Breast epithelium (tissue), 4 donors: ENCODE data around the gene F2. TPM values are rescaled to one million over a fixed set of nuclear protein-coding genes. Genes with fewer than 3 reads are reported as not detected.

ENCODE experiments used
- DNase-seq, 2 donors: peaks; one replicate each; pipeline ENCODE4 v3.0.0-alpha.2; 2019; ENCODE audit warnings: low spot score in 2 of 2
- H3K27ac ChIP-seq, 2 donors: fragments of 200-600 bp; sonication (generic) in 1 of 2; one replicate each; pipeline ENCODE4 v1.5.1; 2016 to 2019; ENCODE audit warnings: mild to moderate bottlenecking in 1 of 2
- H3K27me3 ChIP-seq, 2 donors: fragments of 200-600 bp; sonication (generic) in 1 of 2; one replicate each; pipeline versions ENCODE4 v1.5.1 to v1.6.0; 2017 to 2019; ENCODE audit warnings: control low read depth in 1 of 2, mild to moderate bottlenecking in 1 of 2
- H3K36me3 ChIP-seq: fragments of 200-600 bp; one replicate; pipeline ENCODE4 v1.5.1; 2019
- H3K4me1 ChIP-seq, 2 donors: fragments of 200-600 bp; sonication (generic); one replicate each; pipeline ENCODE4 v1.5.1; 2016 to 2019; ENCODE audit warnings: control low read depth in 1 of 2
- H3K4me3 ChIP-seq, 3 donors: fragments of 200-600 bp; sonication (generic); 1 replicate in 2 of 3; 2 replicates in 1 of 3; pipeline ENCODE4 v1.5.1; 2016 to 2019; ENCODE audit warnings: mild to moderate bottlenecking in 3 of 3, moderate library complexity in 2 of 3
- H3K9me3 ChIP-seq, 2 donors: fragments of 200-600 bp; sonication (generic) in 1 of 2; one replicate each; pipeline ENCODE4 v1.5.1; 2016 to 2019; ENCODE audit warnings: control low read depth in 1 of 2
- POLR2A ChIP-seq: fragments of 450-650 bp; IDR thresholded peaks from one replicate; pipeline ENCODE4 v1.6.1; 2016; ENCODE audit warnings: antibody characterized with exemption, mild to moderate bottlenecking, moderate library complexity
- POLR2AphosphoS5 ChIP-seq, 3 donors: sonication (generic); formaldehyde crosslinking; IDR thresholded peaks; one replicate each; pipeline ENCODE4 v1.6.1; 2017; ENCODE audit warnings: antibody characterized with exemption in 3 of 3
- intact Hi-C: fragments of 100-400 bp; cut with DNase I; formaldehyde crosslinking; loops from one replicate; pipeline ENCODE4 v1.15.1; 2023; ENCODE audit warnings: low total_unique reads
- total RNA-seq, 3 donors: library from RNA; depleted of rRNA; stranded (reverse); fragments of >200 nt; gene quantifications; one replicate each; pipeline ENCODE4 v1.1.0, GENCODE V29; 2016
- TF ChIP-seq, protein P1 (sequence below), 3 donors: fragments of 450-650 bp; IDR thresholded peaks; one replicate each; pipeline ENCODE4 v1.5.1; 2016 to 2017; ENCODE audit warnings: antibody characterized with exemption in 3 of 3, mild to moderate bottlenecking in 3 of 3, moderate library complexity in 3 of 3

The F2 gene
- total RNA-seq, 3 donors from 2014 or later, result not detected

DNA sequence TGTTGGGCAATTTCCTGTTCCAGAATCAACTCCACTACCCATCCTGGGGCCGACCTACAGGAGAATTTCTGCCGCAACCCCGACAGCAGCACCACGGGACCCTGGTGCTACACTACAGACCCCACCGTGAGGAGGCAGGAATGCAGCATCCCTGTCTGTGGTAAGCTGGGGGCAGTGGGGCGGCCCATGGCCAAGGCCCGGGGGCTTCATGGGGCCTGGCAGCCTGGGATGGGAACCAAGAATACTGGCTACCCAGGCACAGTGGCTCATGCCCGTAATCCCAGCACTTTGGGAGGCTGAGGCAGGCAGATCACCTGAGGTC is 4.3 kb downstream of the F2 start:
- H3K4me3 ChIP-seq, result no peak overlapping the region
- no peaks in the 10 kb centered on the region for H3K27me3 ChIP-seq
- no peaks in the 10 kb centered on the region for H3K4me1 ChIP-seq
- H3K9me3 ChIP-seq, result no peaks in the 10 kb centered on the region
- intact Hi-C loops, result no loop called here
- peak overlapping the region in 1 of 2 donors; percentile 78 for H3K27ac ChIP-seq
- TF ChIP-seq, protein P1, sequence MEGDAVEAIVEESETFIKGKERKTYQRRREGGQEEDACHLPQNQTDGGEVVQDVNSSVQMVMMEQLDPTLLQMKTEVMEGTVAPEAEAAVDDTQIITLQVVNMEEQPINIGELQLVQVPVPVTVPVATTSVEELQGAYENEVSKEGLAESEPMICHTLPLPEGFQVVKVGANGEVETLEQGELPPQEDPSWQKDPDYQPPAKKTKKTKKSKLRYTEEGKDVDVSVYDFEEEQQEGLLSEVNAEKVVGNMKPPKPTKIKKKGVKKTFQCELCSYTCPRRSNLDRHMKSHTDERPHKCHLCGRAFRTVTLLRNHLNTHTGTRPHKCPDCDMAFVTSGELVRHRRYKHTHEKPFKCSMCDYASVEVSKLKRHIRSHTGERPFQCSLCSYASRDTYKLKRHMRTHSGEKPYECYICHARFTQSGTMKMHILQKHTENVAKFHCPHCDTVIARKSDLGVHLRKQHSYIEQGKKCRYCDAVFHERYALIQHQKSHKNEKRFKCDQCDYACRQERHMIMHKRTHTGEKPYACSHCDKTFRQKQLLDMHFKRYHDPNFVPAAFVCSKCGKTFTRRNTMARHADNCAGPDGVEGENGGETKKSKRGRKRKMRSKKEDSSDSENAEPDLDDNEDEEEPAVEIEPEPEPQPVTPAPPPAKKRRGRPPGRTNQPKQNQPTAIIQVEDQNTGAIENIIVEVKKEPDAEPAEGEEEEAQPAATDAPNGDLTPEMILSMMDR (IDR thresholded peaks at IDR 0.05), result no peak
- TF ChIP-seq POLR2AphosphoS5 (IDR thresholded peaks at IDR 0.05), result no peak
- TF ChIP-seq POLR2A, result no peak
- no peak for DNase-seq
- H3K36me3 ChIP-seq, result no peaks in the 10 kb centered on the region

DNA sequence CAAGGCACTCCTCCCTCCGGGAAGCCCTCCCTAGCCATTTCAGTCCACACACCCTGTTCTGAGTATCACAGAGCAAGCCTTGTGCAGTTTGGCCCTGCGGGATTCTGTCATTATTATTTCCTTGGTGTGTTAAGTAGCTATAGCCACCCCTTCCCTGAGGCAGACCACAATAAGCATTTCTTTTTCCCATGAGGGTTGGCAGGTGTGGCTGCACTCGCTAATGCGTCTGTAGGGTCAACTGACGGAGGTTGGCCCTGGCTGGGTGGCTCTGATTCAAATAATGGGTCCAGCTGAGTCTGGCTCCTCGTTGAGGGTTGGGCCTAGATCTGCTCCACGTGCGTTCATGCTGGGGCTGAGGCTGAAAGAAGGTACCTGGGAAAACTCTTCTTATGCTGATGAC is 5.1 kb downstream of the F2 start:
- Histone ChIP-seq H3K36me3 (no peaks in the 10 kb centered on the region), H3K4me3 (no peak overlapping the region), H3K27me3 (no peaks in the 10 kb centered on the region), H3K9me3 (no peaks in the 10 kb centered on the region), H3K4me1 (no peaks in the 10 kb centered on the region), H3K27ac (peak overlapping the region; percentile 38 to 78)
- intact Hi-C loops, result no loop called here
- peak in 1 of 2 donors; percentile 64 for DNase-seq
- TF ChIP-seq POLR2AphosphoS5 (IDR thresholded peaks at IDR 0.05) (no peak), POLR2A (no peak)
- TF ChIP-seq, protein P1 (IDR thresholded peaks at IDR 0.05), result no peak

DNA sequence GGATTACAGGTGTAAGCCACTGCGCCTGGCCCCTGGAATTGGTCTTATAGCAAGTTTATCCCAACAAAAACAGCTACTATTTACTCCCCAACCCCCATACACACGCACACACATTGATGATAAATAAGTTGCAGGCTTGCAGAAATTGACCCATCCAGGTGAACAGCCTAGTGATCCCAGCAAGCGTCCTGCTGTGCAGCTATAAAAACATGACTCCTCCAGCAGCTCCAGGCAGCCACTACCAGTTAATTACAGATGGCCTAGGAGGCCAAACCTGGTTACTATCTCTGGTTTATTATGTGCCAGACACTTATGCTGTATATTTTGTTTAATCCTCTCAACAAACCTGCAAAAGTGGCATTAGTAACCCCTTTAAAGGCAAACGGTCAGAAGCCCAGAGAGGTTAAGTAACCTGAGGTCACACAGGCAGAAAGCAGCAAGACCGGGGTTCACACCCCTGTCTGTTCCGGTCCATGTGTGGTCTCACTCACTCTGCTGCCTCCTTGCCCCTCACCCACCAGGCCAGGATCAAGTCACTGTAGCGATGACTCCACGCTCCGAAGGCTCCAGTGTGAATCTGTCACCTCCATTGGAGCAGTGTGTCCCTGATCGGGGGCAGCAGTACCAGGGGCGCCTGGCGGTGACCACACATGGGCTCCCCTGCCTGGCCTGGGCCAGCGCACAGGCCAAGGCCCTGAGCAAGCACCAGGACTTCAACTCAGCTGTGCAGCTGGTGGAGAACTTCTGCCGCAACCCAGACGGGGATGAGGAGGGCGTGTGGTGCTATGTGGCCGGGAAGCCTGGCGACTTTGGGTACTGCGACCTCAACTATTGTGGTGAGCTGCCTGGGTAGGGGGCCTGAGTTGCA is 6.6 kb downstream of the F2 start:
- H3K27ac ChIP-seq, result no peak overlapping the region
- H3K4me3 ChIP-seq, result no peak overlapping the region
- intact Hi-C loops, result no loop called here
- no peaks in the 10 kb centered on the region for H3K9me3 ChIP-seq
- no peaks in the 10 kb centered on the region for H3K27me3 ChIP-seq
- TF ChIP-seq POLR2A (no peak), POLR2AphosphoS5 (IDR thresholded peaks at IDR 0.05) (no peak)
- TF ChIP-seq, protein P1 (IDR thresholded peaks at IDR 0.05), result no peak
- H3K4me1 ChIP-seq, result no peaks in the 10 kb centered on the region
- no peaks in the 10 kb centered on the region for H3K36me3 ChIP-seq
- DNase-seq, result no peak

DNA sequence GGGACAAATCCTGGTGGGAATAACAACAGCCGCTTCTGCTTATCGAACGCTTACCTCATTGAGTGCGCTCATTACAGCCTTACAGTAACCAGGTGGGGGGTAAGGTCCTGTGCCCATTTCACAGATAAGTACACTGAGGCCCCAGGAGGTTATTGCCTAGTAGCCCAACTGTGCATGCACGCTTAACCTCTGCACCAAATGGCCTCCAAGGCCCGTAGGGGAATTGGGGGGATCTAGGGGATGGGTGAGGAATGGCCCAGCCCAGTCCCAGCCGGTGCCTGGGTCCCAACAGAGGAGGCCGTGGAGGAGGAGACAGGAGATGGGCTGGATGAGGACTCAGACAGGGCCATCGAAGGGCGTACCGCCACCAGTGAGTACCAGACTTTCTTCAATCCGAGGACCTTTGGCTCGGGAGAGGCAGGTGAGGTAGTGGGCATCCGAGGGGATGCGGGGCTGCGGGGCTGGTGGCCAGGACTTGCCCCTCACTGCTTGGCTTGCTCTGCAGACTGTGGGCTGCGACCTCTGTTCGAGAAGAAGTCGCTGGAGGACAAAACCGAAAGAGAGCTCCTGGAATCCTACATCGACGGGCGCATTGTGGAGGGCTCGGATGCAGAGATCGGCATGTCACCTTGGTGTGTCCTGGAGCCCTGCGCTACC is 7.3 kb downstream of the F2 start:
- H3K9me3 ChIP-seq, result no peaks in the 10 kb centered on the region
- TF ChIP-seq, protein P1 (IDR thresholded peaks at IDR 0.05), result no peak
- TF ChIP-seq POLR2A, result no peak
- no peak for TF ChIP-seq POLR2AphosphoS5 (IDR thresholded peaks at IDR 0.05)
- no peaks in the 10 kb centered on the region for H3K36me3 ChIP-seq
- intact Hi-C loops, result no loop called here
- H3K4me3 ChIP-seq, result no peak overlapping the region
- no peak for DNase-seq
- H3K27me3 ChIP-seq, result no peaks in the 10 kb centered on the region
- no peaks in the 10 kb centered on the region for H3K4me1 ChIP-seq
- H3K27ac ChIP-seq, result no peak overlapping the region

DNA sequence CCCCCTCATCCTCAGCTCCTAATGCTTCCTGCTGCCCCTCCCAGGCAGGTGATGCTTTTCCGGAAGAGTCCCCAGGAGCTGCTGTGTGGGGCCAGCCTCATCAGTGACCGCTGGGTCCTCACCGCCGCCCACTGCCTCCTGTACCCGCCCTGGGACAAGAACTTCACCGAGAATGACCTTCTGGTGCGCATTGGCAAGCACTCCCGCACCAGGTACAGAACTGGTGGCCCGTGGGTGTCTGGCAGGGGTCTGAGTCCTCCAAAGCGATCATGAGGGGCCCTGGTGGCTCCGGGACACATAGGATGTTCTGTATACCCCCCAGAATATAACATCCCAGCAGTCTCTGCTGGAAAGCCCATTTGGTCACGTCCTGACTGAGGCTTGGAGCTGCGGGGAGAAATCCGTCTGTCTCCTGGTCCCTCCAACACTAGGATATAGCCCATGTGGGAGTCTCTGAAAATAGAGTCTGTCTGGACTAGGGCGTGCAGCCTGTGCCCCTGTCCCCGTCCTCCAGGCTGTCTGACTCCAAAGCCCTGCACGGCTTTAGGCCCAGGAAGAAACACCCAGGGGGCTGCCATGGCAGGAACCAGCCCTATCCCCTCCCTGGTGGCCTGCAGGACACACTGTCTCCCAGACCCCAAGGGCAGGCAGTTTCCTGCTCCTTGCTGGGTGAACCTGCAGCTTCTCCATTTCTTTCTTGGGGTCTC is 9.1 kb downstream of the F2 start:
- intact Hi-C loops, result no loop called here
- no peak overlapping the region for H3K27ac ChIP-seq
- H3K4me3 ChIP-seq, result no peak overlapping the region
- H3K4me1 ChIP-seq, result no peaks in the 10 kb centered on the region
- DNase-seq, result no peak
- H3K9me3 ChIP-seq, result no peaks in the 10 kb centered on the region
- H3K27me3 ChIP-seq, result no peaks in the 10 kb centered on the region
- H3K36me3 ChIP-seq, result no peaks in the 10 kb centered on the region
- no peak for TF ChIP-seq POLR2A
- no peak for TF ChIP-seq POLR2AphosphoS5 (IDR thresholded peaks at IDR 0.05)
